Smooth muscle cell (in vitro differentiated cells): ENCODE results near the gene EDNRB. TPM values are rescaled to one million over a fixed set of nuclear protein-coding genes. Genes with fewer than 3 reads are reported as not detected.

ENCODE experiments used
- DNase-seq: peaks from one replicate; lab custom pipeline; 2025; ENCODE audit not compliant: unreplicated experiment; lab: John Stamatoyannopoulos, UW
- H2AFZ ChIP-seq: fragments of 200-600 bp; sonication (generic); 2 replicates; pipeline ENCODE4 v1.6.0; 2016; ENCODE audit warnings: antibody characterized with exemption, low read depth, mild to moderate bottlenecking
- H3F3A ChIP-seq: fragments of 200-600 bp; sonication (generic); 2 replicates; pipeline ENCODE4 v1.6.0; 2017; ENCODE audit warnings: antibody characterized with exemption, low read depth
- H3K27ac ChIP-seq: fragments of 200-600 bp; sonication (generic); 2 replicates; pipeline ENCODE4 v1.5.1; 2016; ENCODE audit warnings: low read depth, mild to moderate bottlenecking
- H3K27me3 ChIP-seq: fragments of 200-600 bp; sonication (generic); 2 replicates; pipeline ENCODE4 v1.6.1; 2016; ENCODE audit warnings: low read depth, mild to moderate bottlenecking
- H3K36me3 ChIP-seq: fragments of 200-600 bp; sonication (generic); 2 replicates; pipeline ENCODE4 v1.5.1; 2016; ENCODE audit warnings: low read depth
- H3K4me1 ChIP-seq: fragments of 200-600 bp; sonication (generic); 2 replicates; pipeline ENCODE4 v1.5.1; 2016; ENCODE audit warnings: low read depth
- H3K4me2 ChIP-seq: fragments of 200-600 bp; sonication (generic); 2 replicates; pipeline ENCODE4 v1.6.0; 2016; ENCODE audit warnings: mild to moderate bottlenecking
- H3K4me3 ChIP-seq: fragments of 200-600 bp; sonication (generic); 2 replicates; pipeline ENCODE4 v1.5.1; 2016; ENCODE audit warnings: mild to moderate bottlenecking
- H3K79me2 ChIP-seq: fragments of 200-600 bp; sonication (generic); 2 replicates; pipeline ENCODE4 v1.6.0; 2016; ENCODE audit warnings: low read depth, mild to moderate bottlenecking
- H3K9ac ChIP-seq: fragments of 200-600 bp; sonication (generic); 2 replicates; pipeline ENCODE4 v1.6.0; 2016; ENCODE audit warnings: low read depth
- H3K9me3 ChIP-seq: fragments of 200-600 bp; sonication (generic); replicated peaks from 2 replicates; pipeline ENCODE4 v1.5.1; 2016; ENCODE audit warnings: low read depth
- H4K20me1 ChIP-seq: fragments of 200-600 bp; sonication (generic); 2 replicates; pipeline ENCODE4 v1.6.0; 2016; ENCODE audit warnings: low read depth
- CTCF ChIP-seq: fragments of 200-600 bp; sonication (generic); IDR thresholded peaks from 2 replicates; pipeline ENCODE4 v1.5.1; 2017; ENCODE audit warnings: borderline replicate concordance, mild to moderate bottlenecking, antibody characterized with exemption; ENCODE audit not compliant: insufficient read depth, poor library complexity, severe bottlenecking
- WGBS: methylation state at CpG from one replicate; pipeline ENCODE4 v1.1.7; 2016; ENCODE audit warnings: low lambda C conversion rate; 5-methylcytosine and 5-hydroxymethylcytosine counted together
- polyA plus RNA-seq: library from polyadenylated mRNA; unstranded; fragments of >200 nt; fragmentation: Nextera tagmentation; extraction: Ambion mirVana; gene quantifications from 2 replicates; pipeline ENCODE4 v1.2.1, GENCODE V29; 2016
- total RNA-seq: library from RNA; depleted of rRNA; stranded (reverse); fragments of >200 nt; gene quantifications from 2 replicates; pipeline ENCODE4 v1.2.3, GENCODE V29; 2014

The EDNRB gene
- total and polyA plus RNA-seq, 2 experiments from 2014 or later = 1.1 to 2.9 TPM

DNA sequence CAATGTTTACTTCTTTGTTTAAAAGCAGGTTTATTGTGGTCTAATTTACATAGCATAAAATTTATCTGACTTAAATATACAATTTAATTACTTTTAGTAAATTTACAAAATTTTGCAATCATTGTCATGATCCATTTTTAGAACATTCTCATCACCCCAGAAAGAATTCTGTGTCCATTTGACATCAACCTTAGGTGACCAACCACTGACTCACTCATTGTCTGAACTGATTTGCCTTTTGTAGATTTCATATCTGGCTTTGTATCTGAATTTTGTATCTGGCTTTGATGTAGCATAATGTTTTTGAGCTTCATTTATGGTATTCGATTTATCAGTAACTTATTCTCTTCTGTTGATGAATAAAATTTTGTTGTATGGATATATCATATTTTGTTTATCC lies 40.4 kb downstream of the EDNRB start:
- H3K4me3 ChIP-seq = no peak overlapping the region
- TF ChIP-seq CTCF = no peak
- H3K27ac ChIP-seq = no peak overlapping the region
- no peaks in the 10 kb centered on the region for H3K79me2 ChIP-seq
- H4K20me1 ChIP-seq = no peaks in the 10 kb centered on the region
- whole genome bisulfite sequencing = 94% methylated on average over 1 of the region's 1 CpG
- no peaks in the 10 kb centered on the region for H3K4me1 ChIP-seq
- no peaks in the 10 kb centered on the region for H3K9me3 ChIP-seq
- H3K36me3 ChIP-seq = no peaks in the 10 kb centered on the region
- no peak overlapping the region for H3K9ac ChIP-seq
- H3K27me3 ChIP-seq = no peaks in the 10 kb centered on the region
- H3F3A ChIP-seq = no peaks in the 10 kb centered on the region
- no peak overlapping the region for H2AFZ ChIP-seq
- DNase-seq = no peak
- H3K4me2 ChIP-seq = no peak overlapping the region

GRCh38 chr13:77876176-77876575 lies 42.5 kb downstream of the EDNRB start:
- DNase-seq = no peak
- H3K4me1 ChIP-seq = no peaks in the 10 kb centered on the region
- TF ChIP-seq CTCF = no peak
- WGBS = 22% methylated on average over 2 of the region's 2 CpGs
- peak overlapping the region; percentile 11 for H3K4me2 ChIP-seq
- no peaks in the 10 kb centered on the region for H3K79me2 ChIP-seq
- H3K36me3 ChIP-seq = no peaks in the 10 kb centered on the region
- no peak overlapping the region for H3K9ac ChIP-seq
- H4K20me1 ChIP-seq = no peaks in the 10 kb centered on the region
- no peak overlapping the region for H3K4me3 ChIP-seq
- H3K9me3 ChIP-seq = no peaks in the 10 kb centered on the region
- peak overlapping the region; percentile 68 for H2AFZ ChIP-seq
- no peak overlapping the region for H3K27ac ChIP-seq
- no peaks in the 10 kb centered on the region for H3F3A ChIP-seq
- H3K27me3 ChIP-seq = no peaks in the 10 kb centered on the region

- DNase-seq = no peak
- H3K4me3 ChIP-seq = no peak overlapping the region
- H3K27ac ChIP-seq = no peak overlapping the region
- no peak overlapping the region for H2AFZ ChIP-seq
- 85% methylated on average over 4 of the region's 4 CpGs for WGBS
- no peak overlapping the region for H3K9ac ChIP-seq
- no peaks in the 10 kb centered on the region for H3K9me3 ChIP-seq
- H3K4me1 ChIP-seq = no peaks in the 10 kb centered on the region
- no peaks in the 10 kb centered on the region for H3K36me3 ChIP-seq
- no peak for TF ChIP-seq CTCF
- no peaks in the 10 kb centered on the region for H3F3A ChIP-seq
- H3K27me3 ChIP-seq = no peaks in the 10 kb centered on the region
- no peaks in the 10 kb centered on the region for H4K20me1 ChIP-seq
- no peak overlapping the region for H3K4me2 ChIP-seq
- H3K79me2 ChIP-seq = no peaks in the 10 kb centered on the region
These were observed 44.2 kb downstream of the EDNRB start for GRCh38 chr13:77874406-77874805.

- no peaks in the 10 kb centered on the region for H4K20me1 ChIP-seq
- no peak overlapping the region for H3K4me2 ChIP-seq
- no peaks in the 10 kb centered on the region for H3K36me3 ChIP-seq
- no peaks in the 10 kb centered on the region for H3F3A ChIP-seq
- WGBS = 93% methylated on average over 5 of the region's 5 CpGs
- no peaks in the 10 kb centered on the region for H3K79me2 ChIP-seq
- no peak overlapping the region for H3K4me3 ChIP-seq
- no peak overlapping the region for H3K27ac ChIP-seq
- DNase-seq = no peak
- H2AFZ ChIP-seq = no peak overlapping the region
- H3K27me3 ChIP-seq = no peaks in the 10 kb centered on the region
- no peak for TF ChIP-seq CTCF
- H3K9me3 ChIP-seq = no peaks in the 10 kb centered on the region
- no peaks in the 10 kb centered on the region for H3K4me1 ChIP-seq
- H3K9ac ChIP-seq = no peak overlapping the region
These were observed 45.6 kb downstream of the EDNRB start for GRCh38 chr13:77872995-77873394.
